AG04450 (cell line): ENCODE data around the gene GALNT7. TPM values are rescaled to one million over a fixed set of nuclear protein-coding genes. Genes with fewer than 3 reads are reported as not detected.

Source experiments
- CTCF ChIA-PET: fragments of 300-600, 350-600 bp; formaldehyde crosslinking; extraction: SDS; loops from one replicate; lab custom pipeline; 2022; ENCODE audit warnings: antibody characterized with exemption, inconsistent platforms; lab: Charles Lee
- POLR2A ChIA-PET: fragments of 350-600 bp; formaldehyde crosslinking; extraction: SDS; loops from one replicate; lab custom pipeline; 2021; ENCODE audit warnings: antibody characterized with exemption, inconsistent platforms; lab: Yijun Ruan, JAX
- DNase-seq: peaks from one replicate; pipeline ENCODE4 v3.0.0-alpha.2; 2011; ENCODE audit warnings: low read depth, low spot score
- H3K27ac ChIP-seq: one replicate; pipeline ENCODE4 v1.5.1; 2012; ENCODE audit warnings: low read depth, low read length, control low read depth
- H3K27me3 ChIP-seq: one replicate; pipeline ENCODE4 v1.6.0; 2012; ENCODE audit warnings: low read length; ENCODE audit not compliant: control insufficient read depth, insufficient read depth
- H3K4me3 ChIP-seq: 2 replicates; pipeline ENCODE4 v1.5.1; 2011; ENCODE audit warnings: mild to moderate bottlenecking, low read depth, low read length, control low read depth
- H3K9me3 ChIP-seq: 2 replicates; pipeline ENCODE4 v1.5.1; 2012; ENCODE audit warnings: low read length; ENCODE audit not compliant: control insufficient read depth, insufficient read depth
- CTCF ChIP-seq: IDR thresholded peaks from 2 replicates; pipeline ENCODE4 v1.5.1; 2011; ENCODE audit warnings: low read depth, low read length, control low read depth, inconsistent platforms
- polyA plus RNA-seq: library from polyadenylated mRNA; depleted of rRNA; stranded (reverse); fragments of >200 nt; gene quantifications from 2 replicates; pipeline ENCODE4 v1.2.3, GENCODE V29; 2011

GALNT7 gene
- polyA plus RNA-seq, 1 experiment: 47.6 TPM

- H3K4me3 ChIP-seq: no peak overlapping the region
- no peaks in the 10 kb centered on the region for H3K9me3 ChIP-seq
- H3K27ac ChIP-seq: no peak overlapping the region
- CTCF ChIA-PET: no interaction called here
- POLR2A ChIA-PET: no interaction called here
- DNase-seq: no peak
- H3K27me3 ChIP-seq: no peaks in the 10 kb centered on the region
- no peak for TF ChIP-seq CTCF
These were observed 16.5 kb upstream of the GALNT7 start for GRCh38 chr4:173152104-173152503.

- no peak for DNase-seq
- Histone ChIP-seq H3K4me3 (no peak overlapping the region), H3K9me3 (no peaks in the 10 kb centered on the region), H3K27ac (no peak overlapping the region), H3K27me3 (no peaks in the 10 kb centered on the region)
- TF ChIP-seq CTCF: no peak
- CTCF ChIA-PET: no interaction called here
- POLR2A ChIA-PET: no interaction called here
These were observed 15.2 kb upstream of the GALNT7 start for GRCh38 chr4:173153445-173153844.

- no peak overlapping the region for H3K27ac ChIP-seq
- no peak overlapping the region for H3K4me3 ChIP-seq
- DNase-seq: no peak
- H3K27me3 ChIP-seq: no peaks in the 10 kb centered on the region
- POLR2A ChIA-PET: no interaction called here
- no peak for TF ChIP-seq CTCF
- no peaks in the 10 kb centered on the region for H3K9me3 ChIP-seq
- CTCF ChIA-PET: interaction anchor here (1.0 to 1.2 kb wide), 3 partner anchors 11 to 146 kb away, joined by 3 to 5 read pairs (median 3); no protein-coding TSS in a partner anchor
These were observed 8.8 kb upstream of the GALNT7 start for GRCh38 chr4:173159791-173160190.

- ChIA-PET POLR2A (no interaction called here), CTCF (interaction anchor here (0.5 to 1.1 kb wide), 2 partner anchors 71 to 147 kb away, joined by 3 to 4 read pairs; no protein-coding TSS in a partner anchor)
- H3K27ac ChIP-seq: no peak overlapping the region
- H3K9me3 ChIP-seq: no peaks in the 10 kb centered on the region
- DNase-seq: no peak
- no peak for TF ChIP-seq CTCF
- H3K4me3 ChIP-seq: no peak overlapping the region
- H3K27me3 ChIP-seq: no peaks in the 10 kb centered on the region
These were observed 7.7 kb upstream of the GALNT7 start for GRCh38 chr4:173160871-173161270.

GRCh38 chr4:173161311-173161710, 7.3 kb upstream of the GALNT7 start:
- DNase-seq: no peak
- TF ChIP-seq CTCF: no peak
- no peaks in the 10 kb centered on the region for H3K9me3 ChIP-seq
- no peak overlapping the region for H3K27ac ChIP-seq
- no peak overlapping the region for H3K4me3 ChIP-seq
- POLR2A ChIA-PET: no interaction called here
- H3K27me3 ChIP-seq: no peaks in the 10 kb centered on the region
- CTCF ChIA-PET: interaction anchor here (0.5 kb wide), 1 partner anchor 71 kb away, joined by 4 read pairs; no protein-coding TSS in a partner anchor
